HG02840 (cell line): ENCODE data around the gene RNF187.
A peak's percentile ranks its signal among the peaks of the same experiment; 100 is the strongest.

Experiments
- ATAC-seq: cut with Tn5 transposase; IDR thresholded peaks from one replicate; pipeline ENCODE4 v1.9.1; 2021; ENCODE audit warnings: mild to moderate bottlenecking, moderate library complexity, moderate number of reproducible peaks; ENCODE audit not compliant: unreplicated experiment, low FRiP score

The RNF187 gene

DNA sequence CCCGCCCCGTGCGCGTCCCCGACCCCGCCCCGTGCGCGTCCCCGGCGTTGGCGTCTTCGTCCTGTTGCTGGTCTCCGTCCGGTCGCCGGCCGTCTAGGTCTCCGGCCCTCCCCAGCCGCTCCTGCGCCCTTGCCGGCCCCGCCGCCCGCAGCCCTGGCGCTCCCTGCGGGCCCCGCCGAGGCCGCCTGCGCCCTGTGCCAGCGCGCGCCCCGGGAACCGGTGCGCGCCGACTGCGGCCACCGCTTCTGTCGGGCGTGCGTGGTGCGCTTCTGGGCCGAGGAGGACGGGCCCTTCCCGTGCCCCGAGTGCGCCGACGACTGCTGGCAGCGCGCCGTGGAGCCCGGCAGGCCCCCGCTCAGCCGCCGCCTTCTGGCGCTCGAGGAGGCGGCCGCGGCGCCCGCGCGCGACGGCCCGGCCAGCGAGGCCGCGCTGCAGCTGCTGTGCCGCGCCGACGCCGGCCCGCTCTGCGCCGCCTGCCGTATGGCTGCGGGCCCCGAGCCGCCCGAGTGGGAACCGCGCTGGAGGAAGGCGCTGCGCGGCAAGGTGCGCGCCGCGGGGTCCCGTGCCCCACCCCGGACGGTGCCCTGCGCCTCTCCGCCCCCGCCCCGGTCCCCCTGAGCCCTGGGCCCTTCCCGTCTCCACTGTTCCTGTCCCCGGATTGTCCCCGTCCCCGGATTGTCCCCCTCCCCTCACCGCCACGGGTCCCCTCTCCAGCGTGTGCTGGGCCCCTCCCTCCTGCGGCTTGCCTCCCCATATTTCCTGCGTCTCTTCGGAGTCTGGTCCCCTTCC lies at the start of gene RNF187:
Gene RNF187, plus strand, starts transcription at position 47 of the 789 bp plus-strand sequence.
- ATAC-seq: peak; percentile 64

- no peak for ATAC-seq
Measured at GRCh38 chr1:228437424-228437962, 49.7 kb upstream of the RNF187 start.

GRCh38 chr1:228438266-228438665 lies 48.9 kb upstream of the RNF187 start:
- no peak for ATAC-seq

DNA sequence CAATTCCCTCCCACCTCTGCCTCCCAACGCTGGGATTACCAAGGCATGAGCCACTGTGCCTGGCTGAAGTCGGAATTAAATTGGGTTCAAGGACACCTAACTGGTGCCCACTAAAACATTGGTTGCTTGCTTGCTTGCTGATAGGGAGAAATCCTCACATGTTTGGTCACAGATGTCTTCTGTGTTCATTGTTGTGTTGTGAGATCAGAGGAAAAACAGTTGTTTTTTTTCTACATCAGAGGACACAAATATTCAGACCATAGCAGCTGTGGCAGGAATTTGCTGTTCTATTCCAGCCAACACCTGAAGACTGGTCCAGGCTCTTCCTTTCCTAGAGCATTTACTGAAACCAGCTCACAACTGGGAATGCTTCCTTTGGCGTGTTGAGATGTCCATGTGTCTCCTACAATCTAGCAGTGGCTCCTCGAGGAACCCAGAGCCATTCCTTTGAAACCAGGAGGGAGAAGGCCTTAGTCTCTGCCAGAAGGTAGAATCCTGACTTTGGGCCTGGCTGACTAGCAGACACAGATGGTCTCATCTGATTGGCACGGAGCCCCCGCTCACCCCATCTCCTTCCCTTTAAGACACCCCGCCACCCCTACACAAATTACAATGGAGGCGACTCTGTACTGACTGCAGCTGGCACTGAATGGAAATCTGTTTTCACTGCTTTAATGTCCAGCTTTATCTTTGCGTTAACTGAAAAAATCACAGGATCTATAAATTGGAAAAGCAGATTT lies 46.3 kb upstream of the RNF187 start:
- no peak for ATAC-seq

GRCh38 chr1:228443395-228443794 lies 43.8 kb upstream of the RNF187 start:
- ATAC-seq: no peak

DNA sequence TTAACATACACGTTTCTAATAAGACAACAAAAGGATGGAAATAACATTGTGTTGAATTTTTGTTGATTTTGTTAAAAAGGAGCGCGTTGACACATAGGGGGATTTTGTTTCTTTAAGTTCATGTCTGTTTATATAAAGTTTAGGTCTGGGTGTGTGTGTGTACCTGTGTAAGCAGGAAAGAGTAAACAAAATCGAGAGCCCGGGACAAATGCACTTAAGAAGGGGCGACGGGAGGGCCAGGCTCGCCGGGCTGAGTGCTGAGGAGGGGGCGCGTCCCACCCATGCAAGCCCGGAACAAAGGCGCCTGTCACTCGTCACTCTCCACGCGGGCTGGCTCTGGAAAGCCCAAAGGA lies 41.7 kb upstream of the RNF187 start:
- no peak for ATAC-seq

DNA sequence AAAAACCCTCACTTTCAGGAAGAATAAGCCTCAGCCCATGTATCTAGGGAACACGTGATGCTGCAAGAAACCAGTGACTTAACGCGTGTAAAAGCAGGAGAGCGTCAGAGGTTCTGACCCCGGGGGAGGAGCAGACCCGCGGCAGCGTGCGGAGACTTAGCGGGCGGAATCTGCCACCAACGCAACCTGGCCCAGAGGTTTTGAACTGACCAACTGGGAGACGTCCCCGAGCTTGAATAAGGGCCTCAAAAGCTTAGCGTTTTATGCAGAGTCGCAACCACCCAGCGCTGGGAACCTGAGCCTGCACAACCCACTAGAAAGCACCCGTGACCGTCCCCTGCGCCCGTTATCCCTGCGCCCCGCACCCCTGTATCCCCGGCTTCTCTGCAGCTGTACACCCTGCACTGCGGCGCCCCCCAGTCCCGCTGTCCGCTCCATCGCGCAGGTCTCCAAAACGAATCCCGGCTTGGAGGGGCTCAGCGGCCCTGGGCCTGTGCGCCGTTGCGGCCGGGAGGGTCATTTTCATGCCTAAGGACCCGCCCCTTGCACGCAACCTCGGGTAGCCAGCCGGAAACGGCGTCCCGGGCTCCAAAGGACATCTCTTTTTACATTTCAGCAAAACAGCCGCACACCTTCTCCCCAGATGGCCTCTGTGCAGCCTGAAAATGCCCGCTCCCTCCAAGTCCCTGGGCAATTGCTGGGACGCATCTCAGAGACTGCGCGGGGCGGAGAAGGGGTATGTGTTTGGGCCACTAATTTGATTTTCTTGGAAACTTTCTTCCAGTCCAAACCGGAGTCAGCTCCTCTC lies 41.1 kb upstream of the RNF187 start:
- ATAC-seq: no peak

DNA sequence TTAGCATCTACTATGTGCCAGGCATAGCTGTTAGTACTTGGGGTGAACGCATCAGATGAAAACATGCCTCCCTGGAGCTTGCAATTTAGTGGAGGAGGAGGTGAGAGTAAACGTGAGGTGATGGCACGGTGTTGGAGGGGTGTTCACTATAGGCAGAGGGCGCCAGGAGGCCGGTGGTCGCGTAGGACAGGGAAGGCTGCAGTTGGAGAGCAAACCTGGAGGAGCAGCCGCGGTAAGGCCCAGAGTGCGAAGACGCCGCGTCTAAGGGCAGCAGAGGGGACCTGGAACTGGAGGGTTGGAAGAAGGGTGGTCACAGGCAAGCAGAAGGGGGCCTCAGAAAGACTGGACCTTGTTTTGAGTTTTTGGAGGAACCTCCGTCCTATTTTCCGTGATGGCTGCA lies 40.3 kb upstream of the RNF187 start:
- ATAC-seq: no peak

GRCh38 chr1:228448372-228448771 lies 38.8 kb upstream of the RNF187 start:
- no peak for ATAC-seq

DNA sequence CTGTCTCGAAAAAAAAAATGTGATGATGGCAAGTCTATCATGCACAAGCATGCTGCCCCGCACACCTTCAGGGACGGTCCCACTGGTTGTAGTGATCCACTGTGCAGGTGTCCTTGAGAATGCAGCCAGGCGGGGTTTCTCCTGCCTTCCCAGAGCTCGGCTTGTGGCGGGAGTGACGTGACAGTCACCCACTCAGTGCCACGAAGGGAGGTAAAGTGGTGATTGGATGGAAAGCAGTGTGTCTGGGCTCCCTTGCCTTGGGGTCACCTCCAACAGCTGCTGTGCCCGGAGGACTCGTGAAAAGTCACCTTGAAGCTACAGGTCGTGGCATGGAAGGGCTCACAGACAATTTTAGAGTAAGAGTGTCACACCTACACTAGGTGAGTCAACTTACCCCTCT lies 37.0 kb upstream of the RNF187 start:
- ATAC-seq: no peak

GRCh38 chr1:228452194-228453021 lies 34.8 kb upstream of the RNF187 start:
- ATAC-seq: no peak

DNA sequence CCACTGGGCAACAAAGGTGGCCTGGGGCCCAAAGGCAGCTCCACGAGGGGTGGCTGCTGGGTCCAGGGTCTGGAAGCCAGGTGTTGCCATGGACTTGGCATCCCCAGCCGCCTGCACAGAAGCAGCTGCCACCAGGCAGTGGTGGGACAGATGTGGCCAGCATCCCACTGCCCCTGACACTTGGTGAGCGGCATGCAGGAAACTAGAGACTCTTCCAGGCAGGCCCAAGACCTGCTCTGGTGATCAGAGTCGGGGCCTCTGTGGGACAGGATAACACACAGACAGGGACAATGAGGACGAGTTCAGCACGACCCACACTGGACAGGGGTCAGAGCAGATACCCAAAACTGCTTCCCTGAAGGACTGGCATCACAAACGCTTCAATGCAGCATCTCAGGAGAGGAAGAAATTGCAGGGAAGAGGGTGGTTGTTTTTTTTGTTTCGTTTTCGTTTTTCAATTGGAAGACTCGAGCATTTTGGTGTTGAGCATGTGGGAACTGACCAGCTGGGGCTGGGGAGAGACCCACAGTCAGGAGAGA lies 34.1 kb upstream of the RNF187 start:
- ATAC-seq: no peak

DNA sequence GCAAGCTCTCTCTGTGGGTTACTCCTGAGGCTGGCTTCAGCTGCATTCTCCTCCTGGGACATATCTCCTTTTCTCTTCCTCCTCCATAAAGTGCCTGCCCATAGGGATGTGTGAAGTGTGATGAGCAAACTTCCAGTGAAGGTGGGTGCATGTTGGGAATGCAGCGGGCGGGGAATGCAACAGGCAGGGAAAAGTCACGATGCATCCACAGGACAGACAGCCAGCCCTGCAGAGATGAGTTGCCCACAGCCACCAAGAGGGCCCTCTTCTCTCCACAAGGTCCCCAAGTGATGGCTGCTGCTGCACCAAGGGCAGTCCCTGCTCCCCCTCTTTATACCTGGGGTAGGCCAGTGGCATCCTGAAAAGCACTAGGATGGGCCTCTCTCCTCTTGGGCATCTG lies 33.6 kb upstream of the RNF187 start:
- no peak for ATAC-seq

GRCh38 chr1:228454238-228454637 lies 32.9 kb upstream of the RNF187 start:
- no peak for ATAC-seq

DNA sequence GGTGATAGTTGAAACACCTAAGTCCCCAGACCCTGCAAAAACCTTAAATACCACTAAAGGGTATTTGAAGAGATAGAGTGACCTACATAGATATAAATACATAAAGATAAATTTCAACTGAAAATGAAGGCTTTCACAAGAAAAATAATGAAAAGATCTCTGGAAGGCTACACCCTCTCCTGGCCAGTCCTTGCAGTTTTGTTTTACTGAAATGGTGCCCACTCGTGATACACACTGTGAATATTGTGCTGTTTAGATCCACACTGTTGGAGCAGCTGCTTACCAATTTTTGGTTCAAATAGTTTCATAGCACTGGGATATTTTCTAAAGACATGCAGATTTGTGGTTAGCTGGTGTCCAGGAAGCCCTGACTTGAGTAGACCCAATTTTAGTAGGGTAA lies 31.5 kb upstream of the RNF187 start:
- no peak for ATAC-seq

- ATAC-seq: no peak
Measured at GRCh38 chr1:228456252-228457016, 30.7 kb upstream of the RNF187 start.

DNA sequence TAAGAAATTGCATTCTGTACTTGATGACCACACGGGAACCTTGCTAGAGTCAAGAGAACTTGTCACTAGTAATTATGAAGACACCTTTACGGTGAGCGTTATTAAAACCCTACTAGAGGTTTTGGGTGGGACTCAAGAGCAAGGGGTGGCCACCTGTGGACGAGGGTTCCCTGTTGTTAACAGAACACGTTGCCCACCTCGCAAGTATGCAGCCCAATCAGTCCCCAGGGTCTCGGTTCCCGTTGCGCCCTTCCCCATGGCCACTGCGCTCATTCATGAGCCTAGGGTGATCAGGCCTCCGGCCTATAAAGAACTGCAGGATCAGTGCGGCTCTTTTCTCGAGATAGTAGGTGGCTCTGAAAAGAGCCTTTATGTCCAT lies 30.2 kb upstream of the RNF187 start:
- ATAC-seq: peak; percentile 3

DNA sequence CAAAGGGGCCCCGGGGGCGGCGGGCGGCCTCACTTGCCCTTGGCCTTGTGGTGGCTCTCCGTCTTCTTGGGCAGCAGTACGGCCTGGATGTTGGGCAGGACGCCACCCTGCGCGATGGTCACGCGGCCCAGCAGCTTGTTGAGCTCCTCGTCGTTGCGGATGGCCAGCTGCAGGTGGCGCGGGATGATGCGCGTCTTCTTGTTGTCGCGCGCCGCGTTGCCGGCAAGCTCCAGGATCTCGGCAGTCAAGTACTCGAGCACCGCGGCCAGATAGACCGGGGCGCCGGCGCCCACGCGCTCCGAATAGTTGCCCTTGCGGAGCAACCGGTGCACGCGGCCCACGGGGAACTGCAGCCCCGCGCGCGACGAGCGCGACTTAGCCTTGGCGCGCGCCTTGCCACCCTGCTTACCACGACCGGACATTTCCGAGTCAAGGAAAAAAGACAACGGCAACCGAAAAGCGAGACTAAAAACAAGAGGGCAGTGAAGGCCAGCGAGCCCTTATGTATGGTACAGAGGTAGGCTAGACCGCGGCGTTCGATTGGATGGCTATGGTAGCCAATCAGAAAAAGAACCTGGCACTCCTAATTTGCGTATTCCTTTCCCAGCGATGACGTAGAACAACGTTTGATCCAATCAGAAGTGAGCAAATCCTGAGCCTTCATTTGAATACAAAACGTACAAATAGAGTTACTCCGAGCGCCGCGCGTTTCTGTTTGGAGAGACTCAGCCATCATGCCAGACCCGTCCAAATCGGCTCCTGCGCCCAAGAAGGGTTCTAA lies 29.6 kb upstream of the RNF187 start:
- peak; percentile 91 for ATAC-seq
